ENCODE measurements around the gene LHB. TPM values are rescaled to one million over a fixed set of nuclear protein-coding genes. Genes with fewer than 3 reads are reported as not detected.
"Not testable (repeated sequence)": the region's sequence is repeated elsewhere in the genome, so short reads cannot be mapped to it uniquely, and the experiment has no call there.

The LHB gene
- total RNA-seq, 2 donors from 2014 or later = not detected

DNA sequence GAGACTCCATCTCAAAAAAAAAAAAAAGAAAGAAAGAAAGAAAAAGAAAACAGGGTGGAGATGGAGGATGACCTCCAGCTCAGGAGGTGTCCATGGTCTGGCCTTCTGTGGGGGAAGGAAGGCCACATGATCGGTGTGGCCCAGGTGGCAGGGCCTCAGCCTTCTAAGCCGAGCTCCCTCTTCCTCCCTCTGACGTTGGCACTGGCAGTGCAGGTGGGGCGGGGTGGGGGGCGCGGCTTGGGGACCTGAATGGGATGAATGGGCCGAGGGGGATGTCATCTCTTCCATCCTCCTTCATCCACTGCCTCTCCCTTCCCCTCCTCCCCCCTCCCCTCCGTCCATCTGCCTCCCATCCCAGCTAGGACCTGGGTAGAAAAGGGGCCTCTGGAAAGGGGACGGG is 22.8 kb upstream of the LHB start:
- intact Hi-C loops (cut with DNase I); DNase-seq (ENCODE audit: low spot score): not testable (repeated sequence)

- DNase-seq (ENCODE audit: low spot score); intact Hi-C loops (cut with DNase I): not testable (repeated sequence)
Observed at GRCh38 chr19:49038557-49039276, 21.8 kb upstream of the LHB start.

DNA sequence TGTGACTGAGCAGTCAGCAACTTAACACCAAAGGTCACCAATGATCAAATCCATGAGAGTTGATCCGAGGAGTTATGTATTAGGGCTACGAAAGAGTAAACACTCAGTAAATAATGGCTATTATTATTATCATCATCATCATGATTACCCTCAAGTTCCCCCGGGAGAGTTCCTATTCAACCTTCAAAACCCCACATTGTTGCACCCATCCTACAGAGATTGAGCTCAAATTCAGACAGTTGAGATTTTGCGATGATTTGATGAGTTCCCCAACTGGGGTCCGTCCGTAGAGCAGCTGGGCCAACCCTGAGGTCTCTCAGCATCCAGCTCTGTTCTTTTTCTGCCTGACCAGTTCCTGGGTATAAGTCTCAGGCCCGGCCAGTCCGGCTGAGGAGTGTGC is 21.2 kb upstream of the LHB start:
- DNase-seq (ENCODE audit: low spot score); intact Hi-C loops (cut with DNase I): not testable (repeated sequence)

DNA sequence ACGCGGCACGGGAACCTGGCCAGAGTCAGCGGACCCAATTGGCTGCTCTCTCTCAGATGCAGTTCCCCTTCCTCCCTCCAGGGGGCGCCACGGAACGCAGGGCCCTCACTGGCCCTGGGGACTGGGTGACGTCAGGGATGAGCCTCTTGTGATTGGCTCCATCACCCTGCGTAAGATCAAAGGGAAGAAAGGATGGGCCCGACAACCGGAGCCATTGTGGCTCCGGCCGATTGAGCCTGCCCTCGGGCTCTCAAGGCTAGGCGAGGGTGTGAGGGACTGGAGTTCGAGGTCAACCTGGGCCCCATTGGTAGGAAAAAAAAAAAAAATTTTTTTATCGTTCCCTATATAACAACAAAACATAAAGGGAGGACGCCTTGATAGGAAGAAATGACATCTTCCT is 19.9 kb upstream of the LHB start, which contains the start of gene CGB1:
TSS of gene CGB1 (minus strand) at position 81 of the 400 bp plus-strand sequence. CDS start 184 bp downstream, outside the sequence.
- DNase-seq (ENCODE audit: low spot score); intact Hi-C loops (cut with DNase I): not testable (repeated sequence)

DNA sequence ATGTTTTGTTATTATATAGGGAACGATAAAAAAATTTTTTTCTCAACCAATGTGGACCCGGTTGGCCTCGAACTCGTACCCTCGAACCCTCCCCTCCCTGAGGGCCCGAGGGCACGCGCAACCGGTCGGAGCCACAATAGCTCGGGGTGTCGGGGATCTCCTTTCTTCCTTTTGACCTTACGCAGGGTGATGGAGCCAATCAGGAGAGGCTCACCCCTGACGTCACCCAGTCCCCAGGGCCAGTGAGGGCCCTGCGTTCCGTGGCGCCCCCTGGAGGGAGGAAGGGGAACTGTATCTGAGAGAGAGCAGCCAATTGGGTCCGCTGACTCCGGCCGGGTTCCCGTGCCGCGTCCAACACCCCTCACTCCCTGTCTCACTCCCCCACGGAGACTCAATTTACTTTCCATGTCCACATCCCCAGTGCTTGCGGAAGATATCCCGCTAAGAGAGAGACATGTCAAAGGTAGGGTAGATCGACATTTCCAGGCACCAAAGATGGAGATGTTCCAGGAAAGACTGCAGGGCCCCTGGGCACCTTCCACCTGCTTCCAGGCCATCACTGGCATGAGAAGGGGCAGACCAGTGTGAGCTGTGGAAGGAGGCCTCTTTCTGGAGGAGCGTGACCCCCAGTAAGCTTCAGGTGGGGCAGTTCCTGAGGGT is 14.9 kb upstream of the LHB start, which contains the start of gene CGB2:
TSS of gene CGB2 (plus strand) at position 249 of the 660 bp plus-strand sequence. CDS start at position 455, 206 bp downstream.
- DNase-seq (ENCODE audit: low spot score); intact Hi-C loops (cut with DNase I): not testable (repeated sequence)

GRCh38 chr19:49030323-49030722 is 13.4 kb upstream of the LHB start:
- DNase-seq (ENCODE audit: low spot score); intact Hi-C loops (cut with DNase I): not testable (repeated sequence)

DNA sequence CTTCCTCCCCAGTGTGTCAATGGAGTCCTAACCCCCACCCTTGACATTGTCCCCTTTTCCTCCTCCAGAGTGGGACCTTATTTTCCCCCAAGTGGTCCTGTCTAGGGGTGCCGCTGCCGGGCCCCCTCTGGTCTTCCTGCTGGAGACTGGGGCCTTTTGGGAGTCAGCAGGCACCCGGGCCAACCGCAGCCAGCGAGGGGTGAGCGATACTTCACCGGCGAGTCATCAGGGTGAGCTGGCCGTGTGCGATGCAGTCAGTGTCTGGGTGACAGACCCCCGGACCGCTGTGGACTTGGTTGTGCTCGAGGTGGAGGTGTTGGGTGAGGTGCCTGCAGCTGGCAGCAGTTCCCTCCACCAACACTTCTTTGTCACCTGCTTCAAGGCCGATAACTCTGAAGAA is 12.9 kb upstream of the LHB start:
- intact Hi-C loops (cut with DNase I); DNase-seq (ENCODE audit: low spot score): not testable (repeated sequence)

GRCh38 chr19:49028686-49029085 is 11.8 kb upstream of the LHB start:
- DNase-seq (ENCODE audit: low spot score); intact Hi-C loops (cut with DNase I): not testable (repeated sequence)

- intact Hi-C loops (cut with DNase I); DNase-seq (ENCODE audit: low spot score): not testable (repeated sequence)
Observed at GRCh38 chr19:49025599-49025998, 8.7 kb upstream of the LHB start.

DNA sequence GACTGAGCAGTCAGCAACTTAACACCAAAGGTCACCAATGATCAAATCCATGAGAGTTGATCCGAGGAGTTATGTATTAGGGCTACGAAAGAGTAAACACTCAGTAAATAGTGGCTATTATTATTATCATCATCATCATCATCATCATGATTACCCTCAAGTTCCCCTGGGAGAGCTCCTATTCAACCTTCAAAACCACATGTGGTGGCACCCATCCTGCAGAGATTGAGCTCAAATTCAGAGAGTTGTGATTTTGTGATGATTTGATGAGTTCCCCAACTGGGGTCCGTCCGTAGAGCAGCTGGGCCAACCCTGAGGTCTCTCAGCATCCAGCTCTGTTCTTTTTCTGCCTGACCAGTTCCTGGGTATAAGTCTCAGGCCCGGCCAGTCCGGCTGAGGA is 8.2 kb upstream of the LHB start:
- intact Hi-C loops (cut with DNase I); DNase-seq (ENCODE audit: low spot score): not testable (repeated sequence)

- intact Hi-C loops (cut with DNase I); DNase-seq (ENCODE audit: low spot score): not testable (repeated sequence)
Observed at GRCh38 chr19:49024233-49024632, 7.3 kb upstream of the LHB start, which contains the start of gene CGB3. Gene CGB3 (minus strand): TSS chr19:49024333. CDS start chr19:49023971, 362 bp downstream.

GRCh38 chr19:49022116-49022515 is 5.2 kb upstream of the LHB start:
- DNase-seq (ENCODE audit: low spot score) = no peak
- intact Hi-C loops (cut with DNase I) = no loop called here

DNA sequence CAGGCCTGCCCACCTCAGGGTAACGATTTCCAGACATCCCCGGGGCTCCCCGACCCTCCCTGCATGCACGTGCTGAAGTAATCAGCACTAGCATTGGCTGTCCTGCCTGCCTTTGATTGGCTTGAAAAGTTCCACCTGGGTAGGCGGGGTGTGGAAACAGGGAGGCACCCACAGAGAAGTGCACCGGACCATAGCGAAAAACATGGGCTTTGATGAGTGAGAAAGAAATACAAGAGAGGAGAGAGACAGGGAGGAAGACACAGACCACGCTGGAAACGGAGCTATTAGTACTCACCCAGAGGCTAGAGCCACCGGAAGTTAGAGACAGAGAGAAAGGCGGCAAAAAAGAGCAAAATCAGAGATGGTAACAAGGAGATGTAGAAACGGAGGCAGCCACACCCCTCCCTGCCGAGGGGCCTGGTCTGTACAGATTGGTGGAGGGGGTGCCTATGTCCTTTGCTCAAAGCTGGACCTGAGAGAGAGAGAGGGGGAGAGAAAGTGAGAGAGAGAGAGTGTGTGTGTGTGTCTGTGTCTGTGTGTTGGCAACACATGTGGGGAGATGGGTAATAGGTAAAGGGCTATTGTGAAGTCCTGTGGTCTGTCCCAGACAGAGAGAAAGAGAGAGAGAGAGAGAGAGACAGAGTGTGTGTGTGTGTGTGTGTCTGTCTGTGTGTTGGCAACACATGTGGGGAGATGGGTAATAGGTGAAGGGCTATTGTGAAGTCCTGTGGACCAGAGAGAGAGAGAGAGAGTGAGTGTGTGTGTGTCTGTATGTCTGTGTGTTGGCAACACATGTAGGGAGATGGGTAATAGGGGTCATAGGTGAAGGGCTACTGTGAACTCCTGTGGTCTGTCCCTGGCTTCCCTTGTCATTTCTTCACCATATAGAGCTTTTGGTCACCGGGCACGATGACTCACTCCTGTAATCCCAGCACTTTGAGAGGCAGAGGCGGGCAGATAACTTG is 4.3 kb upstream of the LHB start:
- intact Hi-C loops (cut with DNase I) = no loop called here
- DNase-seq (ENCODE audit: low spot score) = no peak

DNA sequence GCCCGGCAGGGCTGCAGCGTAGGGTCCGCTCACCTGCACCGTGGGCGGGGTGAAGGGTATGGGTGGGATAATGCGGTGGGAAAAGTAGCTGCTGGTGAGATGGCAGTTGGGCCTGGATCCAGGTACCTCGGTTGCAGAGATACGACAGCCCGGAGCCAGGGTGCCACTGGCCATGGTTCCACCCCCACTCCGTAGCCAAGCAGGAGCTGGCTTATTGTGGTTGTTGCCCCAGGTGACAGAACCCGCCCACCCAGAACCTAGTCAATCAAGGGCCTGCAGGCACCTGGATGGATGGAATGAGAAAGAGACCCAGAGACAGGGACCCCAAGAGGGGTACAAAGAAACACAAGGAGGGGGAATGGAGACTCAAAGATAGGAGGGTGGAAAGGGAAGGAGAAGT is 3.5 kb upstream of the LHB start:
- DNase-seq (ENCODE audit: low spot score) = no peak
- intact Hi-C loops (cut with DNase I) = no loop called here

DNA sequence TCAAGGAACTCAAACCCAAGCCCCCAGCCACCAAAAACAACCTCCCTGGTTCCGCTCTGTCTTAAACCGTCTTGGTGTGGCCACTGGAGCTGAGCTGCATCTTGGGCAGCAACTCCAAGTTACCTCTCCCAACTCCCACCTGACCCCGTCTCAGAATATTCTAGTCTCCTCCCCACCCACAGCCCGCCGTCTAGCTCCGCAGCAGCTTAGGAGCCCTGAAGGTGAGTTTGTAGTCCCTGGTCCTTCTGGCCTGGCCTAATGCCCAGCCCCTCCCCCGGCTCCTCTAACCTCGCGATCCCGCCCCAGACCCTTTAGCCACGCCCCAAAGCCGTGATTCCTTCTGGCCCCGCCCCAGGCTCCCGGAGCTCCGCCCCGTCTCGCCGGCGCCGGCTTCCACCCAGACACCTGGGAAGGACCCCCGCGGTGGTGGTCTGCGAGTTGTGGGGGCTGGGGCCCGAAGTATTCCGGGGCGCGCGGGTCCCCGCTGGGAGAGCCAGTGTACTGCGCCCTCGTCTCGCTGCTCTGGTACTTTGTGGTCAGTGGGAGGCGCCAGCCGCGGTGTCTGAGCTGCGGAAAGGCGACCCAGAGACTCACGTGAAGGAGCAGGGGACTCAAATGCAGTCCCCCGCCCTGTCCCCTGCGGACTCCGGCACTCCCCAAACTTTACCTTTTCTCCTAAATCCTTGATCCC is 2.5 kb upstream of the LHB start:
- no peak for DNase-seq (ENCODE audit: low spot score)
- intact Hi-C loops (cut with DNase I) = no loop called here

GRCh38 chr19:49018388-49019241 is 1.7 kb upstream of the LHB start:
- DNase-seq (ENCODE audit: low spot score); intact Hi-C loops (cut with DNase I): not testable (repeated sequence)

DNA sequence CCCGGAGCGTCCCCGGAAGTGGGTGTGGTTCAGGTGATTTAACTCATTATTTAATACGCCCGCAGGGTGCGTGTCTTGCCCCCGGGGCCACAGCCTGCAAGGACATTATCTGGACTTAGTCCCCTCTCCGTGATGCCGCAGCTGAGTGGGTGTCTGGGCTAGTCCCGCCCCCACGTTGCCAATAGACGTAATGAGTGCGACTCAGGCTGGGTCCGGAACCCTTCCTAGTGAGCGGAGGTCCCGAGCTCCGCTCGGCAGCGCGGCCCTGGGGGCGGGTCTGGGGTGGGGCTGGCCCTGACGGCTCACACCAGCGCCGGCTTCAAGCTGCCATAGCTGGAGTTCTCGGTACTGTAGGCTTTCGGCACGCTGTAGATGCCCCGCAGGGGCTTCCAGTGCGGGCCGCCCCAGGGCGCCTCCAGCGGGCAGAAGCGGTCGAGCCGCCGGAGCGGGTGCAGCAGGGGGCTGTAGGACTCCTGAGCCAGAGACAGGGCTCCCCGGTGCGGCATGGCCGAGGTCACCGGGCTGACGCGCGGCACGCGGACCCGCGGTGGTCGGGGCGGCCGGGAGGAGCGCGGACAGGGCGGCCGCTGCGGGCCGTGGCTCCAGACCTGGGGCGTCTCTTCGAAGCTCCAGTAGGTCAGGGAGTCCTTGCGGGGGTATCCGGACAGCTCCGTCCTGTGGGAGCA is 918 bp upstream of the LHB start:
- no peak for DNase-seq (ENCODE audit: low spot score)
- intact Hi-C loops (cut with DNase I) = no loop called here
